ENCODE measurements around the gene NCAPG2.
"Not testable (repeated sequence)": the region's sequence is repeated elsewhere in the genome, so short reads cannot be mapped to it uniquely, and the experiment has no call there.

NCAPG2 gene

GRCh38 chr7:158706710-158707590, 2.3 kb upstream of the NCAPG2 start:
- no peak for DNase-seq

GRCh38 chr7:158706273-158706704, 1.7 kb upstream of the NCAPG2 start:
- no peak for DNase-seq

GRCh38 chr7:158705234-158705850, 738 bp upstream of the NCAPG2 start:
- DNase-seq, result no peak

GRCh38 chr7:158703679-158704523, 703 bp downstream of the NCAPG2 start:
- not testable (repeated sequence) for DNase-seq

GRCh38 chr7:158702944-158703343, 1.7 kb downstream of the NCAPG2 start:
- DNase-seq, result no peak

- no peak for DNase-seq
Measured at GRCh38 chr7:158702196-158702595, 2.4 kb downstream of the NCAPG2 start.

GRCh38 chr7:158700008-158700407, 4.6 kb downstream of the NCAPG2 start:
- no peak for DNase-seq

GRCh38 chr7:158699341-158699740, 5.3 kb downstream of the NCAPG2 start:
- no peak for DNase-seq

GRCh38 chr7:158698657-158699195, 5.9 kb downstream of the NCAPG2 start:
- no peak for DNase-seq

- DNase-seq, result not testable (repeated sequence)
Measured at GRCh38 chr7:158697597-158697996, 7.0 kb downstream of the NCAPG2 start.

- DNase-seq, result peak in 3 of 5 experiments; percentile 30 to 57 (median 39)
Measured at GRCh38 chr7:158695726-158696452, 8.7 kb downstream of the NCAPG2 start.

- DNase-seq, result no peak
Measured at GRCh38 chr7:158695056-158695455, 9.5 kb downstream of the NCAPG2 start.

- no peak for DNase-seq
Measured at GRCh38 chr7:158694650-158695049, 10.0 kb downstream of the NCAPG2 start.

GRCh38 chr7:158689488-158689887, 15.1 kb downstream of the NCAPG2 start:
- DNase-seq, result no peak

- DNase-seq, result no peak
Measured at GRCh38 chr7:158687406-158687805, 17.2 kb downstream of the NCAPG2 start.

- no peak for DNase-seq
Measured at GRCh38 chr7:158685693-158686092, 18.9 kb downstream of the NCAPG2 start.

- DNase-seq, result no peak
Measured at GRCh38 chr7:158684329-158684728, 20.3 kb downstream of the NCAPG2 start.

- no peak for DNase-seq
Measured at GRCh38 chr7:158683541-158683940, 21.1 kb downstream of the NCAPG2 start.

GRCh38 chr7:158682456-158682855, 22.1 kb downstream of the NCAPG2 start:
- no peak for DNase-seq

- no peak for DNase-seq
Measured at GRCh38 chr7:158680754-158681153, 23.9 kb downstream of the NCAPG2 start.

GRCh38 chr7:158676906-158677305, 27.7 kb downstream of the NCAPG2 start:
- no peak for DNase-seq

- DNase-seq, result no peak
Measured at GRCh38 chr7:158676171-158676840, 28.3 kb downstream of the NCAPG2 start.

Measured in T-helper 2 cell (primary cell).